ENCODE measurements around the gene ZRSR2.

DNA sequence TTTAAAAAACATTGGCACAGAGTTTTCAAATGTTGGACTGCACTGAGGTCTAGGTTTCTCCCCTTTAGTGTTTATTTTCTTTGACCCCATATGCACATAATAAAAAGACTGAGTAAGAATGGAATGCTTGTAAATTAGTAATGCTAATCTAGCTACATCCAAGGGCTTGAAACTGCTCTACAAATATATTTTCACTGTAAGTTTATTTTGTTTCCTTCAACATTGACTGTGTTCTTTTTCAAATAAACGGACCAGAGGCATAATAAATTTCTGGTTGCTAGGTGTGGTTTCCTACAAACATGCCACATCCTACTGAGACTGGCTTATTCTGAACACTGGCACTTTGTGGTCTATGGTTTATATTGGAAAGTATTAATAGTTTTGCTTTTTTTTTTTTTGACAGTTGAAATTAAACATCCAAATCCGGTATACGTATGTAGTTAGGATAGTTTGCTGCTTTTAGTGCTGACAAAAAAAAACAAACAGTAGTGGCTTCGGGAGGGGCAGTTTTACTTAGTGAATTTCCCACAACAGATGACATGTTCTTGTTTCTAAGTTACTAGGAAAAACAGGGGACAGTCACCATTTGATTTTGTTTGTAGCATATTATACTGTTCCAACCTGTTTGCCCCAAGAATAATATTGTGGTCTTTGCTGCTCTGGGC, 39.0 kb upstream of the ZRSR2 start:
- TF ChIP-seq, protein P1, sequence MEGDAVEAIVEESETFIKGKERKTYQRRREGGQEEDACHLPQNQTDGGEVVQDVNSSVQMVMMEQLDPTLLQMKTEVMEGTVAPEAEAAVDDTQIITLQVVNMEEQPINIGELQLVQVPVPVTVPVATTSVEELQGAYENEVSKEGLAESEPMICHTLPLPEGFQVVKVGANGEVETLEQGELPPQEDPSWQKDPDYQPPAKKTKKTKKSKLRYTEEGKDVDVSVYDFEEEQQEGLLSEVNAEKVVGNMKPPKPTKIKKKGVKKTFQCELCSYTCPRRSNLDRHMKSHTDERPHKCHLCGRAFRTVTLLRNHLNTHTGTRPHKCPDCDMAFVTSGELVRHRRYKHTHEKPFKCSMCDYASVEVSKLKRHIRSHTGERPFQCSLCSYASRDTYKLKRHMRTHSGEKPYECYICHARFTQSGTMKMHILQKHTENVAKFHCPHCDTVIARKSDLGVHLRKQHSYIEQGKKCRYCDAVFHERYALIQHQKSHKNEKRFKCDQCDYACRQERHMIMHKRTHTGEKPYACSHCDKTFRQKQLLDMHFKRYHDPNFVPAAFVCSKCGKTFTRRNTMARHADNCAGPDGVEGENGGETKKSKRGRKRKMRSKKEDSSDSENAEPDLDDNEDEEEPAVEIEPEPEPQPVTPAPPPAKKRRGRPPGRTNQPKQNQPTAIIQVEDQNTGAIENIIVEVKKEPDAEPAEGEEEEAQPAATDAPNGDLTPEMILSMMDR (conservative IDR thresholded peaks at IDR 0.05; ENCODE audit: low read depth, low read length), result no peak
- no peak for TF ChIP-seq EZH2phosphoT487 (IDR thresholded peaks at IDR 0.05; ENCODE audit: borderline replicate concordance, low read length)

Data from PC-3 (cell line).